Stimulated activated CD4-positive, alpha-beta T cell treated with anti-CD3 and anti-CD28 coated beads, TNF-alpha, amount 100 ng/mL, for 48 hours (primary cell): ENCODE measurements around the gene FN3K.

Experiments
- DNase-seq, 3 donors: peaks; one replicate each; pipeline ENCODE4 v3.0.0-alpha.2; 2020; ENCODE audit warnings: low read depth in 3 of 3

FN3K gene

DNA sequence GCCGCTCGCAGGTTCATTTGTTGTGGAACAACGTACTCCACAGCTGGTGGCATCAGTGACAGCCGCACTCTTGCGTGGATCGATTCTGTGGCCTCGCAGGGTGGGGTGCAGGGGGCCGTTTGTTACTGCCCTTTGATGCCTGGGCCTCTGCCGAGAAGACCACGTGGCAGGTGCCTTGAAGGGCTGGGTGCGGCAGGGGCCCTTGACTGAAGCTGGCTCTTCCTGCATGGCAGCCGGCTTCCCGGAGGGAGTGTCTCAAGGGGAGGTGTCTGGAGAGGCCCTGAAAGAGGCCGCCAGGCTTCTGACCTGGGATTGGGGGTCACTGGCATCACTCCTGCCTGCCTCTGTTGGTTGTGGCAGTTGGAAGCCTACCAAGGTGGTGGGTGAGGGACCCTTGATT is 60.2 kb downstream of the FN3K start:
- DNase-seq: no peak

GRCh38 chr17:82797061-82797460 is 61.6 kb downstream of the FN3K start:
- DNase-seq: no peak

DNA sequence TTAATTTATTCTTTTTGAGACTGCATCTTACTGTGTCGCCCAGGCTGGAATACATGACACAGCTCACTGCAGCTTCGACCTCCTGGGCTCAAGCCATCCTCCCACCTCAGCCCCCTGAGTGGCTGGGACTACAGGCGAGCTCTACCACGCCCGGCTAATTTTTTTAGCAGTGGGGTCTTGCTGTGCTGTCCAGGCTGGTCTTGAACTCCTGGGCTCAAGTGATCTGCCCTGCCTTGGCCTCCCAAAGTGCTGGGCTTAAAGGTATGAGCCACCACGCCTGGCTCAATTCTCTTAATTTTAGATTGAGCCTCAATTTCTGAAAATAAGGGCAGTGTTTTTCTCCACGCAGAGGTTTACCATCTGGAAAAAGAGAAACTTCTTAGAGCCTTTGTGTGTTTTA is 63.3 kb downstream of the FN3K start:
- DNase-seq: no peak

- no peak for DNase-seq
These were observed 64.2 kb downstream of the FN3K start for GRCh38 chr17:82799591-82799990.
